GM18858 (cell line): ENCODE results near the gene TSHZ3.

Experiments
- ATAC-seq: cut with Tn5 transposase; IDR thresholded peaks from one replicate; pipeline ENCODE4 v1.9.1; 2021; ENCODE audit not compliant: unreplicated experiment

TSHZ3 gene

GRCh38 chr19:31337008-31337914 lies 12.0 kb downstream of the TSHZ3 start:
- no peak for ATAC-seq

- no peak for ATAC-seq
Observed at GRCh38 chr19:31335716-31336115, 13.5 kb downstream of the TSHZ3 start.

DNA sequence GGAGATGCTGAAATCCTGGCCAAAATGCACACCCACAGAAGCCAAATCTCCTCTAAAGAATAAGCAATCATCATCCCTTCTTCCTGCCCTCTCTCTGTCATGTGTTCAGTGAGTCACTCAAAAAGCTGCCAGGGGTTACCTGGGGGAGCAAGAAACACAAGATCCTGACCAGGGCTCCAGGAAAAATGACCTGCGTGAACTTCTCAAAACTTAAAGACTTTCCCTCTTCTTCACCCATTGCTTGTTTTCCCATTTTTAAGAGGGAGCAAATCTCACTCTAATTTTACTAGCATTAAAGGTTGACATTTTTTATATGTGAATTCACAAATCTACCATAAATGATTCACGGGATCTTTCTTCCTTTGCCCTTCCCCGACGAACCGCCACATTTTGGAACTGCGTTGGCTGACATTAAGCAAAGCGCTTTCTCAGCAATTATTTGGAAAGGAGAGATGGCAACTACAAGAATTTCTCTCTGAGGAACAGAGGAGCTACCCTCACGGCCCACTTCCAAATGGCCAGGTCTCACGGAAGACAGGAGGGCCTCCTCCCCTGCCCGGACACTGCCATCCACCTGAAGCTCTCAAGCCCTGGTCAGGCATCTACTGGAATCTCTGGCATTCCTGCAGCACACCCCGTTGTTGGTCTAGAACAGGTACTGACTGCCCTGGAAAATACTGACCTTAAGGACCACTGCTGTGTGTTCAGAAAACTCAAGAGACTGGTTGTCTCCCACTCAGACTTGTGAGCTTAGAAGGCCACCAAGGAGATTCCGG lies 14.2 kb downstream of the TSHZ3 start:
- no peak for ATAC-seq

GRCh38 chr19:31334101-31334848 lies 15.0 kb downstream of the TSHZ3 start:
- no peak for ATAC-seq

- no peak for ATAC-seq
Observed at GRCh38 chr19:31332096-31332495, 17.1 kb downstream of the TSHZ3 start.

GRCh38 chr19:31331536-31331935 lies 17.7 kb downstream of the TSHZ3 start:
- ATAC-seq: no peak

DNA sequence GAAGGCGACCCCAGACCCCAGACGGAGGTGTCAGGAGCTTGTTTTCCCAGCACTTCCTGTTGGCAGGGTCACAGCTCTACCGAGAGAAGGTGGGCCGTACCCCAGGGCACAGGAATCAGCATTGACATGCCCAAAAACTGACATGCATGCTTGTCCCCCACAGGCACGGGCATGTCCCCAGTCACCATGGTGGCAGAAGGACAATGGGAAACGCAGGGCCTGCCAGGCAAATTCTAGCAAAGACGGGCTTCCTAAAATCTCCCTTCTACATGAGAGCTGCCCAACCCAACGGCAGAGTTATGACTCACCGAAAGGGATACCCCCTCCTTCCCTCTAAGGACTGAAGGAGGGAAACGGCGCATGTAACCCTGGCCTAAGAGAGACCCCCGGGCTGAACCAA lies 18.5 kb downstream of the TSHZ3 start:
- no peak for ATAC-seq

GRCh38 chr19:31330237-31330636 lies 19.0 kb downstream of the TSHZ3 start:
- no peak for ATAC-seq

GRCh38 chr19:31329819-31330218 lies 19.4 kb downstream of the TSHZ3 start:
- no peak for ATAC-seq

- ATAC-seq: no peak
Observed at GRCh38 chr19:31328238-31328637, 21.0 kb downstream of the TSHZ3 start.

GRCh38 chr19:31326329-31327028 lies 22.8 kb downstream of the TSHZ3 start:
- no peak for ATAC-seq

- no peak for ATAC-seq
Observed at GRCh38 chr19:31325342-31325741, 23.9 kb downstream of the TSHZ3 start.

DNA sequence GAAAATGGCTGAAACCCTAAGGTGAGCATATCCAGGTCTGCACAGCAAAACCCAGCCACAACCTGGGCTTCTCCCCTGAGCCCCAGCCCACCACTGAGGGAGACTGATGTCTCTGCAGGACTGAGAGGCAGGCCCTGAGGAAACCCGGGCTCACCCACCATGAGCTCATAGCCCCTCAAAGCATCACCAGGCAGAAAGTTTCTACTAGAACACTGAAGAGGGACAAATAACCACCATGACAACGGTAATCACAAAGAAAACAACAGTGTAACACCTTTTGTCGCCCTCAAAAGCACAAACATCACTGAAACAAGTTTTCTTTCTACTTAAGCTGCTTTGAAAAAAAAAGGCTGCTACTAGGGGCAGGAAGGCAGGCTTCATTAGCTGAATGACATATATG lies 29.8 kb downstream of the TSHZ3 start:
- no peak for ATAC-seq

- ATAC-seq: no peak
Observed at GRCh38 chr19:31318790-31319425, 30.3 kb downstream of the TSHZ3 start.

DNA sequence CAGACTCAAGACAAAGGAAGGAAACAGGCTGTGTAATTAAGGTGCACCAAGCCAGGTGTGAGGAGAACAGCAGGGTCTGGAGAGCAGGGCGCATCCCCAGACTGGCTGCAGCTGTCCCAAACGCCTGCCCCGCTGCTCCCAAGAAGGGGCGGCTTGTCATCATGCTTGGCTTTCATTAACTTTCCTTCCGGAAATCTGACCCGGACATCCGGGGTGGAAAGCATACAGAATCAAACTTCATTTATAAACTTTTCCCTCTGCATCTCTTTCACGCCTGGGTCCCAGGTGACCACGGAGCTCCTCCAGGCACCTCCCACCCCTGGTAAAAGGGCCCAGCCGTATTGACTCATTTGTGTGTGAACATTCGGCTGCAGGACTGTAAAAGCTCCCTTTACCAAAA lies 31.7 kb downstream of the TSHZ3 start:
- ATAC-seq: no peak

- no peak for ATAC-seq
Observed at GRCh38 chr19:31317093-31317492, 32.1 kb downstream of the TSHZ3 start.

- ATAC-seq: no peak
Observed at GRCh38 chr19:31316201-31316951, 32.9 kb downstream of the TSHZ3 start.

DNA sequence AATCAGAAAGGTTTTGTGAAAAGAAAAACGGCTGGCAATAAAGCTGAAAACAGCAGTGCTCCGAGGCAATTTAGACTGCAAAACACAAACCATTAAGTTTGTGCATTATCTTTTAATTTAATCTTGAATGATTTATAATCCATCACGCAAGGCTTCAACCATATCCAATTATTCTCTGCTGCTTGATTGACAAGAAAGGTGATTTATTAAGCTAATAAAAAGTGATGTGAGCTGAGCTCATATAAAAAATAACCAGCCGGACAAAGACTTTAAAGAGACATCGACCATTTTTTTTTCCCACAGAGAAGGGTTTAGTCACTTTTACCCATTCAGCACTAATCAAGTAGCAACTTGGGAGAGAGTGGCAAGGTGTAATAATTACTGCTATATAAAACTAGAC lies 33.6 kb downstream of the TSHZ3 start:
- ATAC-seq: no peak

DNA sequence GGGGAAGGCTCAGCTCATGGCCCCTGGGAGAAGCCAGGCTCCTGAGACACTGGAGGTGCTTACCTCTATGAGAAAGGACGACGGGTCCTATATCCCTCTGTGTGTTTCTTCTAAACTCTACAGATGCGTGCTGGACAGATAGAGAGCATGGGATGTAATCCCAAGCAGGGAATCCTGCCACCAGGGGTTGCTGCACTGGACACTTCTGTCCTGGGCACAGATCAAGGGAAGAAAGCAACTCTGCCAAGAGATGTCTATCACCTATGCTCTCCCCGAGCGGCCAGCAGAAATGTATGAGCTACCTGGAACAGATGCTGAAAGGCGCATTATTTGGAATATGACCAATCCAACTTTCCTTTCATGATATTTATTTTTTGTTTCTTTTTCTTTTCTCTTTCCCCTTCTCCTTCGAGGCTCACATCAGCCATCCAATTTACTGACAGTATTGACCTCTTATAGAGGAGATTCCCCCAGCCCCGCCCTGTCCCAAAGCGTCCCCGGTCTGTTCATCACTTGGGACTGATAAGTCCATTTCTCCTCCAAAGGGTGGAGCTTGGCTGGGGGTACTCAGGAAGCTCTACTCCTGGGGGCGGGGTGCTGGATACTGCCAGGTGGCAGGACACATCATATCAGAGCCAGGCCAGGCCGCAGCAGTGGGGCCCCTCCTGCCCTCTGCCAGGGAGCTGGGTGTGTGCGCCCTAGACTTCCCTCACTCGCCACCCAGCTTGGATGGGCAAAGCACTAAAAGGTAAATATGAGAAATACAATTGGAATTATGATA lies 34.2 kb downstream of the TSHZ3 start:
- no peak for ATAC-seq
